Colonic mucosa (tissue), 4 donors: Measurements from ENCODE around the gene RMND5B. TPM values are rescaled to one million over a fixed set of nuclear protein-coding genes. Genes with fewer than 3 reads are reported as not detected.
A peak's percentile ranks its signal among the peaks of the same experiment; 100 is the strongest.

Experiments
- DNase-seq: peaks from one replicate; pipeline ENCODE4 v3.0.0-alpha.2; 2020
- H3K27ac ChIP-seq: fragments of 200-600 bp; one replicate; pipeline ENCODE4 v1.8.0; 2021
- H3K27me3 ChIP-seq: fragments of 200-600 bp; one replicate; pipeline ENCODE4 v1.8.0; 2021
- H3K36me3 ChIP-seq: fragments of 200-600 bp; one replicate; pipeline ENCODE4 v1.8.0; 2021
- H3K4me1 ChIP-seq: fragments of 200-600 bp; one replicate; pipeline ENCODE4 v1.8.0; 2021; ENCODE audit warnings: mild to moderate bottlenecking
- H3K4me3 ChIP-seq: fragments of 200-600 bp; one replicate; pipeline ENCODE4 v1.8.0; 2021
- H3K9ac ChIP-seq, 2 donors: one replicate each; pipeline ENCODE4 v1.7.0; 2013; ENCODE audit warnings: control low read depth in 2 of 2, low read depth in 2 of 2, low read length in 2 of 2
- H3K9me3 ChIP-seq: fragments of 200-600 bp; one replicate; pipeline ENCODE4 v1.8.0; 2021
- intact Hi-C: fragments of 100-400 bp; cut with DNase I; formaldehyde crosslinking; loops from one replicate; pipeline ENCODE4 v1.14.1; 2022
- total RNA-seq, 2 donors: library from RNA; stranded (reverse); fragmentation: NEBNext Ultra II Directional in 1 of 2; extraction: Animal tissue kit (Norgen Biotek cat#: 25700) in 1 of 2; gene quantifications; one replicate each; pipeline ENCODE4 v1.2.1, GENCODE V29; 2021
- TF ChIP-seq, protein P1 (sequence below): fragments of 200-600 bp; IDR thresholded peaks from one replicate; pipeline ENCODE4 v1.8.0; 2022; ENCODE audit warnings: antibody characterized with exemption, mild to moderate bottlenecking
- donor health status: healthy.
- donor health status: DM: no; HTN: no; CAD: no.
- donor health status: DM: no; HTN: no; CAD: no.

RMND5B gene
- total RNA-seq, 2 donors from 2014 or later = 31.9 to 50.1 TPM

DNA sequence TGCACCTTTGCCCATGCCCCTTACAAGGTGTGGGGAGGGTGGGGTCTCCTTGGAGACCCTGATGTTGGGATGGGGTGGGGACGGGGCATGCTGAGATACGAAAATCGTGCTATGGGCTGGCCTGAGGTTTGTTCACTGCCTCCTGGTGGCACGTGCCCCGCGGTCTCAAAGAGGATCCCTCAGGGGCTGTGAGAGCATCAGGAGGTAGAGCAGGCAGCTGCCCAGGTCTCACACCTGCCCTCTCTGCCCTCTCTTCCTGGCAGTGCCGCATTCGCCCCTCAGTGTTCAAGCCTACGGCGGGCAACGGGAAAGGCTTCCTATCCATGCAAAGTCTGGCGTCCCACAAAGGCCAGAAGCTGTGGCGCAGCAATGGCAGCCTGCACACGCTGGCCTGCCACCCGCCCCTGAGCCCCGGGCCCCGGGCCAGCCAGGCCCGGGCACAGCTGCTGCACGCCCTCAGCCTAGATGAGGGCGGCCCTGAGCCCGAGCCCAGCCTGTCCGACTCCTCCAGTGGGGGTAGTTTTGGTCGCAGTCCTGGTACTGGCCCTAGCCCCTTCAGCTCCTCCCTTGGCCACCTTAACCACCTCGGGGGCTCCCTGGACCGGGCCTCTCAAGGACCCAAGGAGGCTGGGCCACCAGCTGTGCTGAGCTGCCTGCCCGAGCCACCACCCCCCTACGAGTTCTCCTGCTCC lies 10.8 kb upstream of the RMND5B start:
- H3K27ac ChIP-seq = no peak overlapping the region

DNA sequence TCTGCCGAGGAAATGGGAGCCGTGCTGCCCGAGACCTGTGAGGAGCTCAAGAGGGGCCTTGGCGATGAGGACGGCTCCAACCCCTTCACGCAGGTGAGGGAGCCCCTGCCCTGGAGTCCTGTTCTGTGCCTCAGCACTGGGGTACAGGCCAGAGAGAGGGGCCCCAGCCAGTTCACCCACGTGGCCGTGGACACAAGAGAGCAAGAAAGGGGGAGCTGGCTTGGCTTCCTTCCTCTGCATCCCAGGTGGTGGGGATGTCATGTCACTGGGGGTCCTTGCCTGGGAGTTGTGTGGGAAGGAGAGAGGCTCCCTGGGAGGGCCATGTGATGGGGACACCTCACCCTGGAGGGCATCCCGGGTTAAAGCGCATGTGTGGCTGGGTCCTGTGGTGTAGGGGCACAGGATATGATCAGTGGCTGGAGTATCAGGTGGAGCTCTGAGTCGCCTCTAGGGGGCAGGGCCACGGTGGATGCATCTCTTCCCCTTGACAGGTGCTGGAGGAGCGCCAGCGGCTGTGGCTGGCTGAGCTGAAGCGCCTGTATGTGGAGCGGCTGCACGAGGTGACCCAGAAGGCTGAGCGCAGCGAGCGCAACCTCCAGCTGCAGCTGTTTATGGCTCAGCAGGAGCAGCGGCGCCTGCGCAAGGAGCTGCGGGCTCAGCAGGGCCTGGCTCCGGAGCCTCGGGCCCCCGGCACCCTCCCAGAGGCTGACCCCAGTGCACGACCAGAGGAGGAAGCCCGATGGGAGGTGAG lies 10.0 kb upstream of the RMND5B start:
- TF ChIP-seq, protein P1, sequence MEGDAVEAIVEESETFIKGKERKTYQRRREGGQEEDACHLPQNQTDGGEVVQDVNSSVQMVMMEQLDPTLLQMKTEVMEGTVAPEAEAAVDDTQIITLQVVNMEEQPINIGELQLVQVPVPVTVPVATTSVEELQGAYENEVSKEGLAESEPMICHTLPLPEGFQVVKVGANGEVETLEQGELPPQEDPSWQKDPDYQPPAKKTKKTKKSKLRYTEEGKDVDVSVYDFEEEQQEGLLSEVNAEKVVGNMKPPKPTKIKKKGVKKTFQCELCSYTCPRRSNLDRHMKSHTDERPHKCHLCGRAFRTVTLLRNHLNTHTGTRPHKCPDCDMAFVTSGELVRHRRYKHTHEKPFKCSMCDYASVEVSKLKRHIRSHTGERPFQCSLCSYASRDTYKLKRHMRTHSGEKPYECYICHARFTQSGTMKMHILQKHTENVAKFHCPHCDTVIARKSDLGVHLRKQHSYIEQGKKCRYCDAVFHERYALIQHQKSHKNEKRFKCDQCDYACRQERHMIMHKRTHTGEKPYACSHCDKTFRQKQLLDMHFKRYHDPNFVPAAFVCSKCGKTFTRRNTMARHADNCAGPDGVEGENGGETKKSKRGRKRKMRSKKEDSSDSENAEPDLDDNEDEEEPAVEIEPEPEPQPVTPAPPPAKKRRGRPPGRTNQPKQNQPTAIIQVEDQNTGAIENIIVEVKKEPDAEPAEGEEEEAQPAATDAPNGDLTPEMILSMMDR = peak; percentile 53
- intact Hi-C loops = no loop called here
- H3K36me3 ChIP-seq = no peaks in the 10 kb centered on the region
- no peak overlapping the region for H3K27ac ChIP-seq
- peak; percentile 90 for DNase-seq
- no peaks in the 10 kb centered on the region for H3K9me3 ChIP-seq
- H3K27me3 ChIP-seq = peaks cover 3% of the 10 kb centered on the region
- H3K4me3 ChIP-seq = peak overlapping the region; percentile 24
- peak overlapping the region in 1 of 2 donors; percentile 49 for H3K9ac ChIP-seq
- no peaks in the 10 kb centered on the region for H3K4me1 ChIP-seq

More for the DNA sequence above, 10.8 kb upstream of the RMND5B start:
- Histone ChIP-seq H3K36me3 (no peaks in the 10 kb centered on the region), H3K27me3 (peaks cover 9% of the 10 kb centered on the region), H3K9ac (no peak overlapping the region), H3K4me3 (no peak overlapping the region), H3K9me3 (no peaks in the 10 kb centered on the region), H3K4me1 (no peaks in the 10 kb centered on the region)
- no peak for DNase-seq
- intact Hi-C loops = no loop called here
- TF ChIP-seq, protein P1 = no peak

DNA sequence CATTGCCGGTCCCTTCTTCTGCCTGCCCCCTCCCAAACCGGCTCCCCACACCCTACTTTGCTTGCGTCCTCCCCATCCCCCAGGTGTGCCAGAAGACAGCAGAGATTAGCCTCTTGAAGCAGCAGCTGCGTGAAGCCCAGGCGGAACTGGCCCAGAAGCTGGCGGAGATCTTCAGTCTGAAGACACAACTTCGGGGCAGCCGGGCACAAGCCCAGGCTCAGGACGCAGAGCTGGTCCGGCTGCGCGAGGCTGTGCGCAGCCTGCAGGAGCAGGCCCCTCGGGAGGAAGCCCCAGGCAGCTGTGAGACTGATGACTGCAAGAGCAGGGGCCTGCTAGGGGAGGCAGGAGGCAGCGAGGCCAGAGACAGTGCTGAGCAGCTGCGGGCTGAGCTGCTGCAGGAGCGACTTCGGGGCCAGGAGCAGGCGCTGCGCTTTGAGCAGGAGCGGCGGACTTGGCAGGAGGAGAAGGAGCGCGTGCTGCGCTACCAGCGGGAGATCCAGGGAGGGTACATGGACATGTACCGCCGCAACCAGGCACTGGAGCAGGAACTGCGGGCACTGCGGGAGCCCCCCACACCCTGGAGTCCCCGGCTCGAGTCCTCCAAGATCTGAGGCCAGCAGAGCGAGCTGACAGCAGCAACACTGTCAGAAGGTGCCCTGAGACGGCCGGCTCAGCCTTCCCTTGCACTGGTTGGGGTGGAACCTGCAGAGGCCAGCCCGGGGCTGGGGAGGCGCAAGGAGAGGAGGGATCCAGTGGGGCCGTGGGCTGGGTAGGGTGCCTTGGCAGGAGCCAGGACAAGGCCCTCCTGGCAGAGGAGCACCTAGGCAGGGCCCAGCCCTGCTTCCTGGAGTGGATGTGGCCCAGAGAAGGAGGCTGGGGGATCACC lies 9.2 kb upstream of the RMND5B start:
- intact Hi-C loops = no loop called here
- Histone ChIP-seq H3K27me3 (no peaks in the 10 kb centered on the region), H3K4me3 (peak overlapping the region; percentile 24), H3K9me3 (no peaks in the 10 kb centered on the region), H3K27ac (no peak overlapping the region), H3K36me3 (no peaks in the 10 kb centered on the region), H3K4me1 (no peaks in the 10 kb centered on the region), H3K9ac (peak overlapping the region; percentile 39 to 49)
- no peak for DNase-seq
- TF ChIP-seq, protein P1 = no peak

DNA sequence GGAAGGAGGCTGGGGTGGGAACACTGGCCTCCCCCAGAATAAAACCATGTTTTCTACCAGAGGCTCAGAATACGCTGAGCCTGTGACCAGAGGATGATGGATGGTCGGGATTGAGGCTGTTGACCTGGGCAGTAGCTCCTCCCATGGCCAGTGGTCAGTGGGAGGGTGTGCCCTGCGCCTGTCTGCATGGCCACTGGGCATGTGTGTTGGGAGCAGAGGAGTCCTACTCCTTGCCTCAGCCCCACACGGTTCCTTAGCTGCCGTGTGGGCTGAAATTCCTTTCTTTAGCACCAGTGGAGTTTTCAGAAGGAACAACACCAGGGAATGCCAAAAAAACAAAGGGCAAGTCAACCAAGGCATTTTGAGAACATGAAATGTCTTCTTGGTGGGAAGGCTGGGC lies 8.5 kb upstream of the RMND5B start:
- H3K36me3 ChIP-seq = no peaks in the 10 kb centered on the region
- H3K4me1 ChIP-seq = no peaks in the 10 kb centered on the region
- no peak overlapping the region for H3K27ac ChIP-seq
- intact Hi-C loops = no loop called here
- H3K27me3 ChIP-seq = no peaks in the 10 kb centered on the region
- peak overlapping the region in 1 of 2 donors; percentile 39 for H3K9ac ChIP-seq
- no peak for DNase-seq
- H3K4me3 ChIP-seq = no peak overlapping the region
- H3K9me3 ChIP-seq = no peaks in the 10 kb centered on the region
- TF ChIP-seq, protein P1 = no peak
